H1 (cell line): ENCODE results near the gene MAP1LC3A. TPM values are rescaled to one million over a fixed set of nuclear protein-coding genes. Genes with fewer than 3 reads are reported as not detected.

Experiments used
- CTCF ChIA-PET: fragments of 300-600 bp; sonication (Branson Sonifier 250); formaldehyde crosslinking; loops from one replicate; lab custom pipeline; 2021; ENCODE audit not compliant: partially characterized antibody; lab: Charles Lee
- POLR2A ChIA-PET: fragments of 300-600 bp; sonication (Branson Sonifier 250); formaldehyde crosslinking; loops from one replicate; lab custom pipeline; 2021; ENCODE audit warnings: inconsistent platforms; ENCODE audit not compliant: partially characterized antibody; lab: Charles Lee
- DNase-seq, 2 experiments: peaks; one replicate each; pipeline versions ENCODE4 v3.0.0 to v3.0.0-alpha.2; 2010 to 2022; ENCODE audit warnings: low spot score in 2 of 2, low read depth in 1 of 2, mixed read lengths in 1 of 2
- FAIRE-seq: peaks from 2 replicates; lab custom pipeline; 2011; peaks lifted over from hg19 to GRCh38; lab: Jason Lieb, UNC
- H2AFZ ChIP-seq: 2 replicates; pipeline ENCODE4 v1.8.1; 2012; ENCODE audit warnings: low read length, inconsistent platforms
- H2AK5ac ChIP-seq: 2 replicates; pipeline ENCODE4 v1.6.1; 2013; ENCODE audit warnings: low read depth, low read length
- H2BK120ac ChIP-seq: replicated peaks from 2 replicates; pipeline ENCODE3; 2013; ENCODE audit warnings: low read depth, low read length, inconsistent platforms
- H2BK12ac ChIP-seq: 2 replicates; pipeline ENCODE4 v1.6.1; 2013; ENCODE audit warnings: low read depth, low read length
- H2BK15ac ChIP-seq: 2 replicates; pipeline ENCODE4 v1.6.1; 2013; ENCODE audit warnings: low read length
- H2BK20ac ChIP-seq: 2 replicates; pipeline ENCODE4 v1.6.1; 2013; ENCODE audit warnings: low read length
- H2BK5ac ChIP-seq: 2 replicates; pipeline ENCODE4 v1.6.1; 2013; ENCODE audit warnings: low read depth, low read length
- H3K14ac ChIP-seq: 2 replicates; pipeline ENCODE4 v1.6.1; 2013; ENCODE audit warnings: inconsistent platforms; ENCODE audit not compliant: insufficient read length
- H3K18ac ChIP-seq: 2 replicates; pipeline ENCODE4 v1.6.1; 2013; ENCODE audit warnings: low read length; ENCODE audit errors: extremely low read depth
- H3K23ac ChIP-seq: 2 replicates; pipeline ENCODE4 v1.6.1; 2013; ENCODE audit warnings: inconsistent platforms; ENCODE audit not compliant: insufficient read length
- H3K23me2 ChIP-seq: 2 replicates; pipeline ENCODE4 v1.6.1; 2013; ENCODE audit warnings: low read depth, low read length
- H3K27ac ChIP-seq: 2 replicates; pipeline ENCODE4 v1.6.1; 2011; ENCODE audit warnings: low read depth, low read length, inconsistent platforms
- H3K27me3 ChIP-seq, 4 experiments: replicated peaks in 1 of 4; 1 replicate in 1 of 4; 2 replicates in 3 of 4; pipeline versions ENCODE4 v1.6.1 to v1.8.1; 2011 to 2013; ENCODE audit warnings: low read length in 3 of 4, mild to moderate bottlenecking in 3 of 4, inconsistent platforms in 2 of 4, mixed read lengths in 2 of 4, moderate library complexity in 1 of 4; ENCODE audit not compliant: control insufficient read depth in 3 of 4, insufficient read depth in 3 of 4; ENCODE audit errors: extremely low read depth in 1 of 4
- H3K36me3 ChIP-seq, 4 experiments: 2 replicates each; pipeline versions ENCODE4 v1.6.1 to v1.8.1; 2011 to 2013; ENCODE audit warnings: mild to moderate bottlenecking in 4 of 4, low read length in 3 of 4, moderate library complexity in 2 of 4, control low read depth in 1 of 4, inconsistent platforms in 1 of 4; ENCODE audit not compliant: insufficient read depth in 4 of 4, control insufficient read depth in 2 of 4
- H3K4ac ChIP-seq: replicated peaks from 2 replicates; pipeline ENCODE3; 2013; ENCODE audit warnings: low read length, low read depth, mixed read lengths, inconsistent platforms; ENCODE audit not compliant: insufficient read length
- H3K4me1 ChIP-seq, 4 experiments: replicated peaks in 1 of 4; 1 replicate in 1 of 4; 2 replicates in 3 of 4; pipeline versions ENCODE4 v1.6.1 to v1.8.1; 2011 to 2013; ENCODE audit warnings: low read length in 3 of 4, inconsistent platforms in 2 of 4, mixed read lengths in 1 of 4; ENCODE audit not compliant: insufficient read depth in 4 of 4, control insufficient read depth in 3 of 4
- H3K4me2 ChIP-seq, 2 experiments: 2 replicates each; pipeline versions ENCODE4 v1.6.1 to v1.8.1; 2011 to 2013; ENCODE audit warnings: low read depth in 2 of 2, low read length in 2 of 2, control low read depth in 1 of 2, inconsistent platforms in 1 of 2, mild to moderate bottlenecking in 1 of 2; ENCODE audit not compliant: insufficient read depth in 1 of 2
- H3K4me3 ChIP-seq, 4 experiments: fragments of 200-600, 300-600 bp in 1 of 4; sonication (generic), shearing (Covaris generic), sonication (Bioruptor Twin) in 1 of 4; 2 replicates each; pipeline versions ENCODE4 v1.5.1 to v1.8.1; 2011 to 2016; ENCODE audit warnings: low read length in 4 of 4, low read depth in 3 of 4, control low read depth in 2 of 4, inconsistent platforms in 2 of 4, mild to moderate bottlenecking in 2 of 4, mixed read lengths in 1 of 4, moderate library complexity in 1 of 4; ENCODE audit not compliant: insufficient read depth in 2 of 4; ENCODE audit errors: extremely low read depth in 1 of 4
- H3K56ac ChIP-seq: replicated peaks from 2 replicates; pipeline ENCODE3; 2013; ENCODE audit warnings: low read depth, mild to moderate bottlenecking, mixed read lengths, low read length, inconsistent platforms; ENCODE audit not compliant: insufficient read length
- H3K79me1 ChIP-seq: 2 replicates; pipeline ENCODE4 v1.6.1; 2013; ENCODE audit warnings: low read depth, low read length, control low read depth
- H3K79me2 ChIP-seq, 2 experiments: 2 replicates each; pipeline versions ENCODE4 v1.6.1 to v1.8.1; 2012 to 2013; ENCODE audit warnings: low read length in 2 of 2, mild to moderate bottlenecking in 2 of 2, inconsistent platforms in 1 of 2; ENCODE audit not compliant: insufficient read depth in 2 of 2, control insufficient read depth in 1 of 2
- H3K9ac ChIP-seq, 4 experiments: replicated peaks in 1 of 4; 1 replicate in 1 of 4; 2 replicates in 3 of 4; pipeline versions ENCODE4 v1.6.1 to v1.8.1; 2011 to 2013; ENCODE audit warnings: low read depth in 3 of 4, low read length in 3 of 4, control low read depth in 2 of 4, mild to moderate bottlenecking in 2 of 4, moderate library complexity in 2 of 4, inconsistent platforms in 1 of 4; ENCODE audit errors: extremely low read depth in 1 of 4
- H3K9me3 ChIP-seq, 2 experiments: 2 replicates each; pipeline versions ENCODE4 v1.6.1 to v1.8.1; 2012 to 2013; ENCODE audit warnings: mild to moderate bottlenecking in 2 of 2, moderate library complexity in 2 of 2, control low read depth in 1 of 2, inconsistent platforms in 1 of 2, low read depth in 1 of 2, low read length in 1 of 2, mixed read lengths in 1 of 2; ENCODE audit not compliant: insufficient read depth in 2 of 2
- H4K20me1 ChIP-seq, 2 experiments: replicated peaks in 1 of 2; 2 replicates each; pipeline versions ENCODE3 to v1.8.1; 2011 to 2013; ENCODE audit warnings: inconsistent platforms in 2 of 2, low read length in 2 of 2, mild to moderate bottlenecking in 1 of 2; ENCODE audit not compliant: insufficient read depth in 2 of 2, control insufficient read depth in 1 of 2
- H4K5ac ChIP-seq: 2 replicates; pipeline ENCODE4 v1.6.1; 2013; ENCODE audit warnings: low read length, low read depth, mixed read lengths, inconsistent platforms; ENCODE audit not compliant: insufficient read length
- H4K8ac ChIP-seq: 2 replicates; pipeline ENCODE4 v1.8.0; 2013; ENCODE audit warnings: mild to moderate bottlenecking, moderate library complexity, low read length, inconsistent platforms; ENCODE audit not compliant: insufficient read depth; ENCODE audit errors: extremely low read depth
- H4K91ac ChIP-seq: replicated peaks from 2 replicates; pipeline ENCODE3; 2013; ENCODE audit warnings: low read length, mixed read lengths, inconsistent platforms; ENCODE audit not compliant: insufficient read length
- CBX5 ChIP-seq: fragments of 300-800, 300-1000 bp; sonication (generic); IDR thresholded peaks from 2 replicates; pipeline ENCODE4 v1.7.1; 2016; ENCODE audit warnings: antibody characterized with exemption, low read length, low read depth
- CHD1 ChIP-seq: IDR thresholded peaks from 2 replicates; pipeline ENCODE4 v1.6.1; 2012; ENCODE audit warnings: low read depth, low read length, improper control_type of control experiment
- EGR1 ChIP-seq: IDR thresholded peaks from 2 replicates; pipeline ENCODE4 v1.6.1; 2011; ENCODE audit warnings: low read depth, low read length, borderline replicate concordance
- FOSL1 ChIP-seq: IDR thresholded peaks from 2 replicates; pipeline ENCODE4 v1.6.1; 2011; ENCODE audit warnings: mild to moderate bottlenecking, low read depth, low read length, moderate library complexity; ENCODE audit not compliant: insufficient read depth
- NRF1 ChIP-seq: IDR thresholded peaks from 2 replicates; pipeline ENCODE4 v1.6.1; 2011; ENCODE audit warnings: mild to moderate bottlenecking, low read depth, low read length, improper control_type of control experiment
- POLR2A ChIP-seq, 2 experiments: IDR thresholded peaks; 1 replicate in 1 of 2; 2 replicates in 1 of 2; pipeline ENCODE4 v1.6.1; 2011; ENCODE audit warnings: low read depth in 2 of 2, low read length in 2 of 2, mild to moderate bottlenecking in 2 of 2; ENCODE audit errors: control extremely low read depth in 1 of 2
- POU5F1 ChIP-seq: IDR thresholded peaks from 2 replicates; pipeline ENCODE4 v1.6.1; 2011; ENCODE audit warnings: low read depth, mild to moderate bottlenecking, low read length, moderate library complexity
- SIN3A ChIP-seq, 2 experiments: IDR thresholded peaks in 1 of 2; conservative IDR thresholded peaks in 1 of 2; 2 replicates each; pipeline ENCODE4 v1.6.1; 2011 to 2012; ENCODE audit warnings: low read length in 2 of 2, improper control_type of control experiment in 1 of 2, low read depth in 1 of 2, mild to moderate bottlenecking in 1 of 2
- SUZ12 ChIP-seq: fragments of 200-600 bp; sonication (generic); IDR thresholded peaks from 2 replicates; pipeline ENCODE4 v1.6.1; 2012; ENCODE audit warnings: mild to moderate bottlenecking, inconsistent platforms, low read length, moderate library complexity, mixed read lengths
- TBP ChIP-seq: IDR thresholded peaks from 2 replicates; pipeline ENCODE4 v1.6.1; 2011; ENCODE audit warnings: low read depth, low read length, improper control_type of control experiment
- TEAD4 ChIP-seq: IDR thresholded peaks from 2 replicates; pipeline ENCODE4 v1.6.1; 2012; ENCODE audit warnings: low read depth, low read length, inconsistent platforms, mixed read lengths
- WGBS, 2 experiments: shearing (Covaris generic) in 1 of 2; methylation state at CpG; one replicate each; pipeline versions ENCODE4 v1.1.6 to v1.1.7; 2013 to 2015; ENCODE audit warnings: low lambda C conversion rate in 2 of 2, mixed read lengths in 2 of 2, inconsistent platforms in 1 of 2, low coverage in 1 of 2, missing lambda C conversion rate in 1 of 2; ENCODE audit not compliant: insufficient replicate concordance in 2 of 2, insufficient coverage in 1 of 2, insufficient read length in 1 of 2; ENCODE audit errors: extremely low coverage in 1 of 2, missing lambda C conversion rate in 1 of 2; 5-methylcytosine and 5-hydroxymethylcytosine counted together
- polyA plus RNA-seq, 7 experiments: library from polyadenylated mRNA; depleted of rRNA in 3 of 7; stranded (reverse) in 5 of 7; unstranded in 2 of 7; fragments of >200 nt in 5 of 7; fragments of 200-250 nt in 2 of 7; gene quantifications; 1 replicate in 5 of 7; 2 replicates in 1 of 7; 4 replicates in 1 of 7; pipeline versions ENCODE4 v1.2.1 to v1.2.3, GENCODE V29; 2011 to 2013; ENCODE audit warnings: missing spikeins in 2 of 7, mixed read lengths in 2 of 7
- total RNA-seq: library from RNA; stranded (reverse); fragmentation: NEBNext Ultra II Directional; extraction: Animal tissue kit (Norgen Biotek cat#: 25700); gene quantifications from 2 replicates; pipeline ENCODE4 v1.2.1, GENCODE V29; 2021
- TF ChIP-seq, protein P1 (sequence below), 3 experiments: IDR thresholded peaks; 1 replicate in 2 of 3; 2 replicates in 1 of 3; pipeline versions ENCODE4 v1.5.1 to v1.6.1; 2011; ENCODE audit warnings: low read length in 3 of 3, mild to moderate bottlenecking in 3 of 3, inconsistent platforms in 2 of 3, low read depth in 1 of 3, moderate library complexity in 1 of 3; ENCODE audit not compliant: insufficient read depth in 1 of 3; ENCODE audit errors: control extremely low read depth in 1 of 3

The MAP1LC3A gene
- total and polyA plus RNA-seq, 2 of the 8 experiments (the other 6 are each of a cell fraction or from before 2014, with no cell fraction given): 5.0 to 6.1 TPM

DNA sequence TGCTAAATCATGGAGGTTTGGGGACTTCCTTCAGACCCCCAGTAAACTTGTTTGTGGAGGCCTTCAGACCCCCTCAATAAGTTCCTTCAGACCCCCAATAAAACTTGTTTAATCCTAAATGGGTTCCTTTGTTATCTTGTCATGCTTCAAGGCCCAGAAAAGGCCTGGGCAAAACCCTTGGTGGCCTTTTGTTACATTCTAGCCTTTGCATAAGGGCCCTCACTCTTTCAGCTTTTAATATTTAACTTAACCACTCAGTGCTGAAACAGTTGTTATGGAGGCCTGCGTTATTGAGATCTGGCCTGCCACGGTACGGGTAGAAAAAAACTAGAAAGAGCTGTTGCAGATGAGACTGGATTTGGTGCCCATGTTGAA lies 46.6 kb upstream of the MAP1LC3A start:
- Histone ChIP-seq H3K27ac (no peak overlapping the region), H3K36me3 (peaks cover 0 to 17% (median 5%) of the 10 kb centered on the region in 4 experiments; a peak in 2 of 8 replicates)
- FAIRE-seq: no peak
- TF ChIP-seq TBP: no peak
- TF ChIP-seq CBX5: no peak
- TF ChIP-seq POLR2A (IDR thresholded peaks at IDR 0.05; ENCODE audit: control extremely low read depth in 1 of 2, low read depth in 2 of 2, low read length in 2 of 2): no peak
- TF ChIP-seq TEAD4: no peak
- no peak for TF ChIP-seq SUZ12
- TF ChIP-seq CHD1: no peak
- no peak for TF ChIP-seq POU5F1
- TF ChIP-seq FOSL1: no peak
- TF ChIP-seq NRF1: no peak
- no peak for TF ChIP-seq SIN3A (conservative IDR thresholded peaks at IDR 0.05 in 1 of 2, IDR thresholded peaks at IDR 0.05 in 1 of 2; ENCODE audit: low read depth in 1 of 2, low read length in 2 of 2)
- TF ChIP-seq, protein P1, sequence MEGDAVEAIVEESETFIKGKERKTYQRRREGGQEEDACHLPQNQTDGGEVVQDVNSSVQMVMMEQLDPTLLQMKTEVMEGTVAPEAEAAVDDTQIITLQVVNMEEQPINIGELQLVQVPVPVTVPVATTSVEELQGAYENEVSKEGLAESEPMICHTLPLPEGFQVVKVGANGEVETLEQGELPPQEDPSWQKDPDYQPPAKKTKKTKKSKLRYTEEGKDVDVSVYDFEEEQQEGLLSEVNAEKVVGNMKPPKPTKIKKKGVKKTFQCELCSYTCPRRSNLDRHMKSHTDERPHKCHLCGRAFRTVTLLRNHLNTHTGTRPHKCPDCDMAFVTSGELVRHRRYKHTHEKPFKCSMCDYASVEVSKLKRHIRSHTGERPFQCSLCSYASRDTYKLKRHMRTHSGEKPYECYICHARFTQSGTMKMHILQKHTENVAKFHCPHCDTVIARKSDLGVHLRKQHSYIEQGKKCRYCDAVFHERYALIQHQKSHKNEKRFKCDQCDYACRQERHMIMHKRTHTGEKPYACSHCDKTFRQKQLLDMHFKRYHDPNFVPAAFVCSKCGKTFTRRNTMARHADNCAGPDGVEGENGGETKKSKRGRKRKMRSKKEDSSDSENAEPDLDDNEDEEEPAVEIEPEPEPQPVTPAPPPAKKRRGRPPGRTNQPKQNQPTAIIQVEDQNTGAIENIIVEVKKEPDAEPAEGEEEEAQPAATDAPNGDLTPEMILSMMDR (IDR thresholded peaks at IDR 0.05; ENCODE audit: control extremely low read depth in 1 of 3, insufficient read depth in 1 of 3, low read depth in 1 of 3, low read length in 3 of 3): no peak
- TF ChIP-seq EGR1: no peak

More for the DNA sequence above, 46.6 kb upstream of the MAP1LC3A start:
- H2AK5ac ChIP-seq: no peak overlapping the region
- H3K9me3 ChIP-seq: no peaks in the 10 kb centered on the region
- ChIA-PET POLR2A (no interaction called here), CTCF (interaction anchor here (0.6 to 1.6 kb wide), 3 partner anchors 11 to 47 kb away, joined by 3 to 5 read pairs (median 3); no protein-coding TSS in a partner anchor)
- peaks cover 3% of the 10 kb centered on the region in 2 experiments for H4K20me1 ChIP-seq
- no peak overlapping the region for H3K18ac ChIP-seq
- no peak for DNase-seq
- no peak overlapping the region for H3K23ac ChIP-seq
- H3K79me2 ChIP-seq: peaks cover 0 to 2% of the 10 kb centered on the region in 2 experiments; a peak in 2 of 4 replicates
- 94% methylated on average over 3 of the region's 3 CpGs; no CpG with 5 or more reads in 1 of the 2 experiments for WGBS, 2 experiments
- no peak overlapping the region for H2BK15ac ChIP-seq
- H3K14ac ChIP-seq: no peak overlapping the region
- no peak overlapping the region for H2BK120ac ChIP-seq
- H3K79me1 ChIP-seq: no peaks in the 10 kb centered on the region
- H3K9ac ChIP-seq: no peak overlapping the region
- H2BK20ac ChIP-seq: no peak overlapping the region
- no peak overlapping the region for H3K4me3 ChIP-seq
- H4K5ac ChIP-seq: no peak overlapping the region
- no peaks in the 10 kb centered on the region for H3K27me3 ChIP-seq
- H3K56ac ChIP-seq: no peak overlapping the region
- H3K4me2 ChIP-seq: no peak overlapping the region
- no peak overlapping the region for H2BK12ac ChIP-seq
- H3K4ac ChIP-seq: no peak overlapping the region
- no peak overlapping the region for H2AFZ ChIP-seq
- no peak overlapping the region for H4K8ac ChIP-seq
- peaks cover 0 to 3% (median 3%) of the 10 kb centered on the region in 4 experiments; a peak in 3 of 7 replicates for H3K4me1 ChIP-seq
- no peak overlapping the region for H2BK5ac ChIP-seq
- H4K91ac ChIP-seq: no peak overlapping the region
- H3K23me2 ChIP-seq: peaks cover 9% of the 10 kb centered on the region
